Naive thymus-derived CD4-positive, alpha-beta T cell (primary cell): ENCODE results near the gene ADORA2B. TPM values are rescaled to one million over a fixed set of nuclear protein-coding genes. Genes with fewer than 3 reads are reported as not detected.
"Not testable (repeated sequence)": the region's sequence is repeated elsewhere in the genome, so short reads cannot be mapped to it uniquely, and the experiment has no call there.

ENCODE experiments used
- ATAC-seq: fragments of 150-1000 bp; cut with Tn5 transposase; 2 replicates; pipeline ENCODE4 v1.10.0; 2021; ENCODE audit warnings: mild to moderate bottlenecking, moderate library complexity
- CTCF ChIA-PET: fragments of 350-600 bp; sonication (Branson Sonifier 250); formaldehyde crosslinking; loops from one replicate; lab custom pipeline; 2021; ENCODE audit warnings: antibody characterized with exemption; lab: Charles Lee
- POLR2A ChIA-PET: fragments of 350-600 bp; sonication (Branson Sonifier 250); formaldehyde crosslinking; loops from one replicate; lab custom pipeline; 2021; ENCODE audit warnings: antibody characterized with exemption, inconsistent platforms; lab: Charles Lee
- DNase-seq, 9 donors: peaks; one replicate each; pipeline versions ENCODE4 v3.0.0 to v3.0.0-alpha.2; 2020 to 2022; ENCODE audit warnings: mixed read lengths in 1 of 9
- H3K27ac ChIP-seq: one replicate; pipeline ENCODE4 v1.7.0; 2013; ENCODE audit warnings: mild to moderate bottlenecking, low read depth, low read length, moderate library complexity
- H3K27me3 ChIP-seq, 2 donors: one replicate each; pipeline ENCODE4 v1.7.0; 2013; ENCODE audit warnings: low read length in 2 of 2, mild to moderate bottlenecking in 2 of 2, moderate library complexity in 2 of 2; ENCODE audit not compliant: control insufficient read depth in 2 of 2, insufficient read depth in 2 of 2
- H3K36me3 ChIP-seq, 3 experiments: 1 replicate in 2 of 3; 2 replicates in 1 of 3; pipeline ENCODE4 v1.7.0; 2013; ENCODE audit warnings: low read length in 3 of 3, mild to moderate bottlenecking in 3 of 3, moderate library complexity in 1 of 3; ENCODE audit not compliant: insufficient read depth in 3 of 3, control insufficient read depth in 2 of 3
- H3K4me1 ChIP-seq, 2 donors: one replicate each; pipeline ENCODE4 v1.7.0; 2013; ENCODE audit warnings: low read length in 2 of 2, mild to moderate bottlenecking in 2 of 2, moderate library complexity in 1 of 2; ENCODE audit not compliant: control insufficient read depth in 2 of 2, insufficient read depth in 2 of 2
- H3K4me3 ChIP-seq: 2 replicates; pipeline ENCODE4 v1.7.0; 2013; ENCODE audit warnings: mild to moderate bottlenecking, low read length
- H3K9me3 ChIP-seq, 3 experiments: 1 replicate in 2 of 3; 2 replicates in 1 of 3; pipeline ENCODE4 v1.7.0; 2013; ENCODE audit warnings: low read length in 3 of 3; ENCODE audit not compliant: control insufficient read depth in 2 of 3
- H3K27ac Mint-ChIP-seq, 9 donors: one replicate each; pipeline ENCODE4 v1.8.0; 2020 to 2022; ENCODE audit warnings: mixed read lengths in 9 of 9, mild to moderate bottlenecking in 8 of 9, moderate library complexity in 5 of 9, inconsistent platforms in 2 of 9
- H3K27me3 Mint-ChIP-seq, 5 donors: one replicate each; pipeline ENCODE4 v1.8.0; 2021 to 2022; ENCODE audit warnings: mixed read lengths in 5 of 5, mild to moderate bottlenecking in 1 of 5
- H3K36me3 Mint-ChIP-seq, 5 donors: one replicate each; pipeline ENCODE4 v1.8.0; 2020 to 2022; ENCODE audit warnings: mixed read lengths in 5 of 5, mild to moderate bottlenecking in 3 of 5, inconsistent platforms in 1 of 5
- H3K4me1 Mint-ChIP-seq, 7 donors: one replicate each; pipeline ENCODE4 v1.8.0; 2020 to 2022; ENCODE audit warnings: mixed read lengths in 7 of 7, mild to moderate bottlenecking in 3 of 7, inconsistent platforms in 1 of 7
- H3K4me3 Mint-ChIP-seq, 10 donors: one replicate each; pipeline ENCODE4 v1.8.0; 2020 to 2022; ENCODE audit warnings: mild to moderate bottlenecking in 10 of 10, mixed read lengths in 10 of 10, moderate library complexity in 6 of 10, inconsistent platforms in 2 of 10
- H3K9me3 Mint-ChIP-seq, 11 donors: one replicate each; pipeline ENCODE4 v1.8.0; 2020 to 2022; ENCODE audit warnings: mixed read lengths in 11 of 11, mild to moderate bottlenecking in 4 of 11, inconsistent platforms in 1 of 11, moderate library complexity in 1 of 11
- intact Hi-C, 2 donors: fragments of 100-400 bp; cut with micrococcal nuclease; formaldehyde crosslinking; loops; one replicate each; pipeline ENCODE4 v1.15.1; 2023
- polyA plus RNA-seq, 2 donors: library from polyadenylated mRNA; unstranded; fragments of 300-500 nt; fragmentation: Illumina TruSeq; gene quantifications; one replicate each; pipeline ENCODE4 v1.2.3, GENCODE V29; 2021
- total RNA-seq, 6 experiments: library from RNA in 5 of 6; stranded (reverse) in 5 of 6; gene quantifications; 1 replicate in 5 of 6; 2 replicates in 1 of 6; pipeline ENCODE4 v1.2.3 and lab custom pipeline; 2021 to 2026

The ADORA2B gene
- total and polyA plus RNA-seq, 7 experiments from 2014 or later = 0.50 to 2.6 (median 1.6) TPM; not detected in 2

DNA sequence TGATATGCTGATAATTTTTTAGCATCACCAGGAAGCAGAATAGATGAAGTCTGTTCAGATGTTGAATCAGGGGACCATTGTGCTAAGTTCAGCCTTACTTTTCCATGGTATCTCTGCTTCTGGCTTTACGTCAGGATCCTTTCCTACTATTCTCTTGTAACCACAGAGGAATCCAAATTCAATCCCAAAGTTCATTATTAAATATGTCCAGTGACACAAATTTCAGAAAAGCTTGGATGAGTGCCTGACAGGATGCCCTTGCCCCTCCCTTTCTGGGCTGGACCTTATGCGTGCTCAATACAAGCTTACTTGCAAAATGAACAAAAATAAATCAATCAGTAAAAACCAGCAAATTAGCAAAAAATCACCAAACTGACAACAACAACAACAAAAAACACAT is 37.6 kb upstream of the ADORA2B start:
- Mint-ChIP-seq H3K4me1 (no peaks in the 10 kb centered on the region), H3K27ac (no peak overlapping the region), H3K36me3 (no peaks in the 10 kb centered on the region), H3K4me3 (no peak overlapping the region), H3K9me3 (no peaks in the 10 kb centered on the region), H3K27me3 (peaks cover 0 to 22% (median 0%) of the 10 kb centered on the region in 5 donors)
- ATAC-seq (no peak), DNase-seq (no peak)
- CTCF ChIA-PET = no interaction called here
- Histone ChIP-seq H3K27ac (no peak overlapping the region), H3K9me3 (no peaks in the 10 kb centered on the region), H3K4me1 (no peaks in the 10 kb centered on the region), H3K36me3 (no peaks in the 10 kb centered on the region), H3K4me3 (no peak overlapping the region), H3K27me3 (no peaks in the 10 kb centered on the region)
- POLR2A ChIA-PET = interaction anchor here (0.7 kb wide), 1 partner anchor 12 kb away, joined by 3 read pairs; no protein-coding TSS in a partner anchor
- intact Hi-C loops = no loop called here

- Histone ChIP-seq H3K4me3 (no peak overlapping the region), H3K36me3 (no peaks in the 10 kb centered on the region), H3K4me1 (no peaks in the 10 kb centered on the region), H3K27ac (no peak overlapping the region), H3K27me3 (no peaks in the 10 kb centered on the region), H3K9me3 (no peaks in the 10 kb centered on the region)
- Mint-ChIP-seq H3K36me3 (no peaks in the 10 kb centered on the region), H3K9me3 (no peaks in the 10 kb centered on the region), H3K4me3 (no peak overlapping the region), H3K27me3 (peaks cover 0 to 22% (median 0%) of the 10 kb centered on the region in 5 donors), H3K27ac (no peak overlapping the region), H3K4me1 (no peaks in the 10 kb centered on the region)
- POLR2A ChIA-PET = no interaction called here
- ATAC-seq = no peak
- no peak for DNase-seq
- intact Hi-C loops = no loop called here
- CTCF ChIA-PET = no interaction called here
These were observed 36.6 kb upstream of the ADORA2B start for GRCh38 chr17:15908378-15908777.

GRCh38 chr17:15909481-15909991 is 35.4 kb upstream of the ADORA2B start:
- no peak for DNase-seq
- no peaks in the 10 kb centered on the region for H3K9me3 ChIP-seq
- no peaks in the 10 kb centered on the region for H3K36me3 ChIP-seq
- no peak overlapping the region for H3K27ac Mint-ChIP-seq
- H3K27ac ChIP-seq = no peak overlapping the region
- ChIA-PET CTCF (no interaction called here), POLR2A (no interaction called here)
- H3K4me1 ChIP-seq = peaks cover 0 to 6% of the 10 kb centered on the region in 2 donors
- no peaks in the 10 kb centered on the region for H3K4me1 Mint-ChIP-seq
- no peaks in the 10 kb centered on the region for H3K36me3 Mint-ChIP-seq
- peaks cover 0 to 22% (median 0%) of the 10 kb centered on the region in 5 donors for H3K27me3 Mint-ChIP-seq
- no peaks in the 10 kb centered on the region for H3K27me3 ChIP-seq
- ATAC-seq = no peak
- intact Hi-C loops = no loop called here
- no peak overlapping the region for H3K4me3 Mint-ChIP-seq
- H3K9me3 Mint-ChIP-seq = no peaks in the 10 kb centered on the region
- no peak overlapping the region for H3K4me3 ChIP-seq

GRCh38 chr17:15910791-15911190 is 34.1 kb upstream of the ADORA2B start:
- H3K27me3 ChIP-seq = no peaks in the 10 kb centered on the region
- no peak overlapping the region for H3K27ac ChIP-seq
- Mint-ChIP-seq H3K27ac (no peak overlapping the region), H3K4me3 (no peak overlapping the region), H3K27me3 (peaks cover 0 to 18% (median 0%) of the 10 kb centered on the region in 5 donors), H3K9me3 (no peaks in the 10 kb centered on the region), H3K4me1 (no peaks in the 10 kb centered on the region), H3K36me3 (no peaks in the 10 kb centered on the region)
- CTCF ChIA-PET = no interaction called here
- DNase-seq (no peak), ATAC-seq (no peak)
- no peaks in the 10 kb centered on the region for H3K36me3 ChIP-seq
- peaks cover 0 to 13% of the 10 kb centered on the region in 2 donors for H3K4me1 ChIP-seq
- intact Hi-C loops = no loop called here
- H3K4me3 ChIP-seq = no peak overlapping the region
- H3K9me3 ChIP-seq = no peaks in the 10 kb centered on the region
- POLR2A ChIA-PET = no interaction called here

- H3K9me3 ChIP-seq, H3K4me1 Mint-ChIP-seq, H3K36me3 ChIP-seq, H3K27ac ChIP-seq, ATAC-seq, POLR2A ChIA-PET, H3K36me3 Mint-ChIP-seq, H3K27me3 ChIP-seq, intact Hi-C loops, H3K4me3 ChIP-seq, H3K9me3 Mint-ChIP-seq, H3K27ac Mint-ChIP-seq, H3K4me3 Mint-ChIP-seq, DNase-seq, CTCF ChIA-PET: not testable (repeated sequence)
- H3K27me3 Mint-ChIP-seq = peaks cover 1 to 19% (median 5%) of the 10 kb centered on the region in 5 donors
- H3K4me1 ChIP-seq = peaks cover 0 to 13% of the 10 kb centered on the region in 2 donors
These were observed 33.2 kb upstream of the ADORA2B start for GRCh38 chr17:15911701-15912100.

GRCh38 chr17:15912416-15912955 is 32.4 kb upstream of the ADORA2B start:
- no peaks in the 10 kb centered on the region for H3K36me3 Mint-ChIP-seq
- POLR2A ChIA-PET = interaction anchor here (0.7 kb wide), 1 partner anchor 1526 kb away, joined by 3 read pairs; no protein-coding TSS in a partner anchor

GRCh38 chr17:15913826-15914225 is 31.1 kb upstream of the ADORA2B start:
- intact Hi-C loops = no loop called here
- no peak for DNase-seq
- Mint-ChIP-seq H3K4me3 (no peak overlapping the region), H3K27me3 (peaks cover 5 to 19% (median 9%) of the 10 kb centered on the region in 5 donors), H3K36me3 (no peaks in the 10 kb centered on the region), H3K27ac (no peak overlapping the region), H3K9me3 (no peaks in the 10 kb centered on the region), H3K4me1 (peaks cover 0 to 6% (median 0%) of the 10 kb centered on the region in 7 donors)
- peaks cover 0 to 13% of the 10 kb centered on the region in 2 donors for H3K4me1 ChIP-seq
- CTCF ChIA-PET = no interaction called here
- H3K27me3 ChIP-seq = no peaks in the 10 kb centered on the region
- POLR2A ChIA-PET = no interaction called here
- no peak for ATAC-seq
- H3K9me3 ChIP-seq = no peaks in the 10 kb centered on the region
- H3K4me3 ChIP-seq = no peak overlapping the region
- no peak overlapping the region for H3K27ac ChIP-seq
- H3K36me3 ChIP-seq = no peaks in the 10 kb centered on the region

More at GRCh38 chr17:15912416-15912955, 32.4 kb upstream of the ADORA2B start:
- intact Hi-C loops = no loop called here
- Mint-ChIP-seq H3K4me1 (peaks cover 0 to 3% (median 0%) of the 10 kb centered on the region in 7 donors), H3K27ac (no peak overlapping the region), H3K4me3 (no peak overlapping the region), H3K9me3 (no peaks in the 10 kb centered on the region), H3K27me3 (peaks cover 5 to 14% (median 5%) of the 10 kb centered on the region in 5 donors)
- no peak overlapping the region for H3K27ac ChIP-seq
- ATAC-seq (no peak), DNase-seq (no peak)
- H3K27me3 ChIP-seq = no peaks in the 10 kb centered on the region
- peaks cover 0 to 13% of the 10 kb centered on the region in 2 donors for H3K4me1 ChIP-seq
- no peaks in the 10 kb centered on the region for H3K36me3 ChIP-seq
- no peaks in the 10 kb centered on the region for H3K9me3 ChIP-seq
- CTCF ChIA-PET = no interaction called here
- no peak overlapping the region for H3K4me3 ChIP-seq
